Measurements from ENCODE around the gene THSD7A. TPM values are rescaled to one million over a fixed set of nuclear protein-coding genes. Genes with fewer than 3 reads are reported as not detected.

The THSD7A gene
- total and polyA plus RNA-seq, 2 of the 4 experiments (the other 2 are of a cell fraction), result 0.02 to 0.18 TPM

- intact Hi-C loops (cut with micrococcal nuclease) (loop anchor here (10.0 kb wide), 1 partner anchor 965 kb away; no protein-coding TSS in a partner anchor), in situ Hi-C loops (cut with MboI; ENCODE audit: low sequenced_read_pairs) (no loop called here), dilution Hi-C loops (cut with HindIII; ENCODE audit: low sequenced_read_pairs, unreplicated experiment) (no loop called here)
- Histone ChIP-seq H3K79me1 (ENCODE audit: low read depth in 1 of 2, low read length in 2 of 2) (no peaks in the 10 kb centered on the region), H4K8ac (ENCODE audit: low read depth in 2 of 2, low read length in 2 of 2) (no peak overlapping the region), H2BK5ac (ENCODE audit: low read depth, low read length, poor library complexity, severe bottlenecking) (no peak overlapping the region), H3K27me3 (ENCODE audit: control insufficient read depth, insufficient read depth, low read length) (no peaks in the 10 kb centered on the region), H3K4me2 (ENCODE audit: low read depth, low read length) (no peak overlapping the region), H3K4me3 (ENCODE audit: insufficient read depth, low read depth, low read length) (no peak overlapping the region), H2BK120ac (ENCODE audit: low read depth, low read length) (no peak overlapping the region), H3K9ac (ENCODE audit: low read depth, low read length) (no peak overlapping the region), H3K56ac (ENCODE audit: extremely low read depth, insufficient read depth, low read length) (no peak overlapping the region), H2AFZ (replicated peaks; ENCODE audit: low read length, poor library complexity) (no peak overlapping the region), H3K27ac (ENCODE audit: insufficient read depth, low read length) (no peak overlapping the region), H3K9me1 (ENCODE audit: insufficient read depth, low read length) (no peaks in the 10 kb centered on the region), H3K23ac (ENCODE audit: low read depth, low read length) (no peak overlapping the region), H3K36me3 (ENCODE audit: control insufficient read depth, insufficient read depth, low read length) (no peaks in the 10 kb centered on the region), H4K20me1 (ENCODE audit: insufficient read depth, low read length) (no peaks in the 10 kb centered on the region), H3K9me3 (ENCODE audit: control insufficient read depth, insufficient read depth, low read length) (no peaks in the 10 kb centered on the region), H2AK5ac (ENCODE audit: low read depth, low read length) (no peak overlapping the region), H2AK9ac (replicated peaks; ENCODE audit: low read depth, low read length, poor library complexity) (no peak overlapping the region), H3K18ac (ENCODE audit: low read depth, low read length) (no peak overlapping the region), H3K4ac (ENCODE audit: low read depth, low read length) (no peak overlapping the region), H3K4me1 (ENCODE audit: control insufficient read depth, insufficient read depth, low read length) (no peaks in the 10 kb centered on the region), H4K5ac (ENCODE audit: low read depth, low read length) (no peak overlapping the region), H2BK20ac (ENCODE audit: low read depth, low read length) (no peak overlapping the region), H3K14ac (replicated peaks; ENCODE audit: low read depth, low read length) (no peak overlapping the region), H2BK15ac (ENCODE audit: low read depth, low read length) (no peak overlapping the region), H4K91ac (ENCODE audit: insufficient read depth, low read depth, low read length) (no peak overlapping the region)
- no peak for ATAC-seq (ENCODE audit: low read depth)
- TF ChIP-seq RCOR1 (IDR thresholded peaks at IDR 0.05; ENCODE audit: insufficient replicate concordance, low read length), result no peak
- no peak for TF ChIP-seq CEBPB (IDR thresholded peaks at IDR 0.05; ENCODE audit: low read depth, low read length)
- TF ChIP-seq ELK1 (IDR thresholded peaks at IDR 0.05; ENCODE audit: borderline replicate concordance, low read depth, low read length), result no peak
- no peak for TF ChIP-seq BHLHE40 (IDR thresholded peaks at IDR 0.05; ENCODE audit: low read depth, low read length)
- TF ChIP-seq POLR2A (IDR thresholded peaks at IDR 0.05; ENCODE audit: low read depth, low read length), result no peak
- no peak for TF ChIP-seq RFX5 (IDR thresholded peaks at IDR 0.05; ENCODE audit: low read depth, low read length)
- TF ChIP-seq CHD1 (IDR thresholded peaks at IDR 0.05; ENCODE audit: low read depth, low read length), result no peak
- TF ChIP-seq MAZ (IDR thresholded peaks at IDR 0.05; ENCODE audit: borderline replicate concordance, low read depth, low read length), result no peak
- no peak for TF ChIP-seq MXI1 (IDR thresholded peaks at IDR 0.05; ENCODE audit: borderline replicate concordance, low read depth, low read length)
- no peak for TF ChIP-seq FOS (IDR thresholded peaks at IDR 0.05; ENCODE audit: low read depth, low read length)
- no peak for TF ChIP-seq MAFK (IDR thresholded peaks at IDR 0.05; ENCODE audit: low read depth, low read length)
- TF ChIP-seq NFE2L2 (IDR thresholded peaks at IDR 0.05; ENCODE audit: low read depth, low read length), result no peak
- no peak for TF ChIP-seq CTCF (conservative IDR thresholded peaks at IDR 0.05; ENCODE audit: low read depth, low read length)
- no peak for TF ChIP-seq USF2 (IDR thresholded peaks at IDR 0.05; ENCODE audit: low read depth, low read length)
- no peak for TF ChIP-seq RAD21 (IDR thresholded peaks at IDR 0.05; ENCODE audit: low read length)
- TF ChIP-seq SMC3 (IDR thresholded peaks at IDR 0.05; ENCODE audit: low read depth, low read length), result no peak
- no peak for DNase-seq
- CTCF ChIA-PET, result no interaction called here
- BruUV-seq (replicated peaks), result no TSS peak
- WGBS, 2 experiments (ENCODE audit: extremely low coverage in 2 of 2, insufficient read length in 1 of 2), result no CpG with 5 or more reads among the region's 1 CpG
- POLR2A ChIA-PET (ENCODE audit: unreplicated experiment), result no interaction called here
These were observed 411.9 kb downstream of the THSD7A start for GRCh38 chr7:11420049-11420448.

All from IMR-90 (cell line).